Spinal cord (tissue), 10 donors: ENCODE data around the gene AHDC1. TPM values are rescaled to one million over a fixed set of nuclear protein-coding genes. Genes with fewer than 3 reads are reported as not detected.
A peak's percentile ranks its signal among the peaks of the same experiment; 100 is the strongest.

Experiments
- DNase-seq, 6 donors: peaks; one replicate each; pipeline versions ENCODE4 v3.0.0 to v3.0.0-alpha.2; 2013 to 2015; ENCODE audit warnings: low spot score in 6 of 6, low read depth in 4 of 6
- H3K27ac ChIP-seq: one replicate; pipeline ENCODE4 v1.5.1; 2013; ENCODE audit warnings: low read depth, low read length, control low read depth
- H3K27me3 ChIP-seq: one replicate; pipeline ENCODE4 v1.6.1; 2013; ENCODE audit warnings: low read length; ENCODE audit not compliant: control insufficient read depth, insufficient read depth
- H3K36me3 ChIP-seq: one replicate; pipeline ENCODE4 v1.6.1; 2013; ENCODE audit warnings: low read length; ENCODE audit not compliant: control insufficient read depth, insufficient read depth
- H3K4me1 ChIP-seq: one replicate; pipeline ENCODE4 v1.6.1; 2013; ENCODE audit warnings: low read length; ENCODE audit not compliant: control insufficient read depth, insufficient read depth
- H3K4me3 ChIP-seq: one replicate; pipeline ENCODE4 v1.5.1; 2013; ENCODE audit warnings: low read depth, low read length, control low read depth
- H3K9me3 ChIP-seq: one replicate; pipeline ENCODE4 v1.6.1; 2013; ENCODE audit warnings: low read length; ENCODE audit not compliant: control insufficient read depth, insufficient read depth
- WGBS: methylation state at CpG from one replicate; pipeline ENCODE4 v1.1.5; 2013; ENCODE audit warnings: missing lambda C conversion rate; ENCODE audit not compliant: insufficient coverage; 5-methylcytosine and 5-hydroxymethylcytosine counted together
- polyA plus RNA-seq, 2 donors: library from polyadenylated mRNA; unstranded; fragments of 120-200 nt; gene quantifications; one replicate each; pipeline ENCODE4 v1.2.1, GENCODE V29; 2013; ENCODE audit not compliant: insufficient read length in 2 of 2
- total RNA-seq, 2 donors: library from RNA; depleted of rRNA in 1 of 2; stranded (reverse); fragments of 120-200 nt in 1 of 2; fragments of >200 nt in 1 of 2; gene quantifications; one replicate each; pipeline versions ENCODE4 v1.2.3 to v1.2.4, GENCODE V29; 2013 to 2014
- donor health status: healthy.

The AHDC1 gene
- total and polyA plus RNA-seq, 4 donors, result 13.2 to 68.9 (median 43.3) TPM

DNA sequence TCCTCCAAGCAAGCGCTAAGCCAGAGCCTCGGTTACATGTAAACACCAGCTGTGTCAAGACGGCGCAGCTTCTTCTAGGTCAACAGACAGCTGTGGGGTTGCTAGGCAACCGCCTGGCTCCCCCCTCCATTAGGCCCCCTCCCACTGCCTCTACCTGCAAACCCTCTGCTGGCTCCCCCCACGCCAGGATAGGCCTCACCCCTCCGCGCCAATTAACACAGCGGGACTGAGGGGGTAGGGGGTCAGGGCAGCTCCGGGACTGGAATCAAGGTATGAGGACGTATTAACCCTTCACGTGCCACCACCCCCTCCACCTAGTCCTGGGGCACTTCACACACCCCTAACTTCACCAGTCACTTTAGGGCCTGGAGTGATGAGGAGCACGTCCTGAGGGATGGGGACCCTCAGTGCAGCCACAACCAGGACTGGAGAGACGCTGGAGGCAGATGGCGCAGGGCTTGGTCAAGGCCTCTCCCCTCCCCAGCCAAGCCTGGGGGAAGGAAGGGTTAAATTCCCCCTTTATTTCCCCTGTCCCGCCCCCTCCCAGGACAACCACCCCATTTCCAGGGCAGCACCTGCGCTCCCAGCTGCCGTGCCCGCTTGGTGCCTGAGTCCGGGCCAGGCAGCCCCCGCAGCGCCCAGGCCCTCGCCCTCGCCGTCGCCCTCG, 76.6 kb downstream of the AHDC1 start:
- 5% methylated on average over 17 of the region's 27 CpGs for WGBS
- Histone ChIP-seq H3K36me3 (peaks cover 13% of the 10 kb centered on the region), H3K27me3 (no peaks in the 10 kb centered on the region), H3K4me3 (peak overlapping the region; percentile 4), H3K9me3 (no peaks in the 10 kb centered on the region), H3K4me1 (peaks cover 69% of the 10 kb centered on the region), H3K27ac (peak overlapping the region; percentile 92)
- DNase-seq, result peak in 3 of 6 donors; percentile 57 to 91 (median 87)

DNA sequence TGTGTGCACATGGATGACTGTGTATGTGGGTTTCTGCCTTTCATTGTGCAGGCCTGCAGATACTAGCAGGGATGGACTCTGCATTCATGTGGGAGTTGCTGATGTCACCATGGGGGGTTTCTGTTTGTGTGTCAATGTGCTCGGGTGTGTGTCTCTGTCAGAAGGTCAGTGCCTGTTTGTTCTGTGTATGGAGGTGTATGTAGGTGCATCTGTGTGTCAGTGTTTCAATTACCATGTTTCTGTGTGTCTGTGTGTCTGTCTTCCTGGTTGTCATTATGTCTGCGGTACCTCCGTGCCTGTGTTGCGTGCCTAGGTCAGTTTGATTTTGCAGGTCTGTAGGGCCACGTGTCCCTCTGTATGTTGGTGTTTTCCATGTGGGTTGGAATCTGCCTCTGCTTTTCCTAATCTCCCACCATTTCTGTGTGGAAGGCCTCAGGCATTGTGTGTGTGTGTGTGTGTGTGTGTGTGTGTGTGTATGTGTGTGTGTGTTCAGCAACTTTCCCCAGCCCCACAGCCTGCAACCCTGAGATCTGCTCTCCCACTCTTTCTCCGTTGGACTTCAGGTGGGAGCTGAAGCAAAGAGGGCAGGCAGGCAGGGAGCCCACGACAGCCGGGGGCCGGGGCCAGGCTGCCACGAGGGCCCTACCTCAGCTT, 77.2 kb downstream of the AHDC1 start:
- Histone ChIP-seq H3K9me3 (no peaks in the 10 kb centered on the region), H3K4me3 (peak overlapping the region; percentile 4), H3K27ac (peak overlapping the region; percentile 92), H3K4me1 (peaks cover 76% of the 10 kb centered on the region), H3K36me3 (peaks cover 7% of the 10 kb centered on the region), H3K27me3 (no peaks in the 10 kb centered on the region)
- DNase-seq, result no peak
- 29% methylated on average over 9 of the region's 10 CpGs for WGBS

DNA sequence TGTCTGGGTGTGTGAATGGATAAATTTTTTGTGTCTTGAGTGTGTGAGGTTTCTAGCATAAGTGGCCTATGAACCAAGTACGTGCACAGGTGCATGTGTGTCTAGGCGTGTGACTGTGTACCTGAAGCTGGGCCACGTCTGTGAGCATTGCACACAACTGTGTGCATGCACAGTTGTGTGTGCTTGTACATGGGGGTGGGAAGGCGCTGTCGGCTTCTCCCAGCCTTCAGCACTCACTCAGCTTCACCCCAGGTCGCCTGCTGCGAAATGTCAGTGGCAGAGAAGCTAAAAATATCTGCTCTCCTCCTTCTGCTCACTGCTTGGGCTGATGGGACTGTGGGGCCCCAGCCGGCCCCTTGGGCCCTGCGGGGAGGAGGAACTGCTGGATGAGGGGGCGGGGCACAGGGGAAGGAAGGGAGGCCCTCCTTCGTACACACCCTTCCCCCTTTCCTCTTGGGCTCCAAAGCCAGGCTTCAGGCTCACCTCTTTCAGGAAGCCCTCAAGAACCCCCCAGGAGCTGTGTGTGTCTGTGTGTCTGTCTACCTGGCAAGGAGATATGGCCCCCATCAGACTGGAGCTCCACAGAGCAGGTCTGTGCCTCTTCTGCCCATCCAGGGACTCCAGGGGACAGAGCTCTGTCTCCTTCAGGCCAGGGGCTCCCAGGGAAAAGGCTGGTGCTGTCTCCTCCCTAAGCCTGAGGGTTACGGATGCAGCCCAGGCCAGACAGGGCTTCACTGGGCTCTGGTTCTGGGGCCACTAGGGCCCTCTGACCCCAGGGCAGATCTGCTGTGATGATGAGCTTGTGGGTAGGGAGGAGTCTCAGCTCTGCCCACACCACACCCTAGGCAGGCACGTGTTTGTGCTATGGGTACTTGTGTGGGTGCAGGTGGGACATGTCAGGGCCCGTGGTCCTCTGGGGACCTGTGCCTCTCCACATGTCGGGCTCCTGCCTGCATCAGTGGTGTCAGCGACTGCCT, 78.4 kb downstream of the AHDC1 start:
- Histone ChIP-seq H3K27ac (peak overlapping the region; percentile 92), H3K4me1 (peaks cover 87% of the 10 kb centered on the region), H3K27me3 (no peaks in the 10 kb centered on the region), H3K4me3 (peak overlapping the region; percentile 9), H3K9me3 (no peaks in the 10 kb centered on the region), H3K36me3 (peaks cover 7% of the 10 kb centered on the region)
- 59% methylated on average over 7 of the region's 16 CpGs for WGBS
- peak in 1 of 6 donors; percentile 67 for DNase-seq

DNA sequence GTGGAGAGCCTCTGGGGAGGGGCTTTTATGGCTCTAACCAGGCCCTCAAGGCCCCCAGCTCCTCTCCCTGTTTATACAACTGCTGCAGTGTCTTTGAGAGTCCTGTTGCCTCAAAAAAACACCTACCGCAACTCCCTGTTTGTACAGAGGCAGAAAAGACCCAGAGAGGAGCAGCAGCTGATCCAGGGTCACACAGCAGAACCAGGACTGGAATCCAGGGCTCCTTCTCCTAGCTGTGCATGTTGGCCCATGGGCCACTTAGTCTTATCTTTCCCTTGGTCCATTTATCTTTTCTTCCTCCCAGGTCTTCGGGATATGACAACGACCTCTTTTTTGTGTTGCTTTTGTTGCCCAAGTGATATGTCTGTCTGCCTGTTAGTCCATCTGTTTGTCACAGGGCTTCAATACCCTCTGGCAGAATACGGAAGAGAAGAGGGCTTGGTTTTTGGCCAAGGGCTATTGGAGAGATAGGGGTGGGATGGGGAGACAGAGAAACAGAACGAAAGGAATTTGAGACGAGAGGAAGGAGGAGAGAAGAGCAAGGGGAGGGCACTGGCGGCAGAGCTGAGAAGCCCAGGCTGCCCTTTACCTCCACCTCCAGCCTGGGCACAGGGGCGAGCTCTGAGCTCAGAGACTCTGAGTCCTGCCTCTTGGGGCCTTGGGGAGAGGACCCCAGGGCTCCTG, 80.5 kb downstream of the AHDC1 start:
- peaks cover 91% of the 10 kb centered on the region for H3K4me1 ChIP-seq
- 58% methylated on average over 3 of the region's 8 CpGs for WGBS
- H3K9me3 ChIP-seq, result no peaks in the 10 kb centered on the region
- no peak overlapping the region for H3K4me3 ChIP-seq
- H3K27me3 ChIP-seq, result no peaks in the 10 kb centered on the region
- peak in 1 of 6 donors; percentile 36 for DNase-seq
- peak overlapping the region; percentile 88 for H3K27ac ChIP-seq
- peaks cover 3% of the 10 kb centered on the region for H3K36me3 ChIP-seq

DNA sequence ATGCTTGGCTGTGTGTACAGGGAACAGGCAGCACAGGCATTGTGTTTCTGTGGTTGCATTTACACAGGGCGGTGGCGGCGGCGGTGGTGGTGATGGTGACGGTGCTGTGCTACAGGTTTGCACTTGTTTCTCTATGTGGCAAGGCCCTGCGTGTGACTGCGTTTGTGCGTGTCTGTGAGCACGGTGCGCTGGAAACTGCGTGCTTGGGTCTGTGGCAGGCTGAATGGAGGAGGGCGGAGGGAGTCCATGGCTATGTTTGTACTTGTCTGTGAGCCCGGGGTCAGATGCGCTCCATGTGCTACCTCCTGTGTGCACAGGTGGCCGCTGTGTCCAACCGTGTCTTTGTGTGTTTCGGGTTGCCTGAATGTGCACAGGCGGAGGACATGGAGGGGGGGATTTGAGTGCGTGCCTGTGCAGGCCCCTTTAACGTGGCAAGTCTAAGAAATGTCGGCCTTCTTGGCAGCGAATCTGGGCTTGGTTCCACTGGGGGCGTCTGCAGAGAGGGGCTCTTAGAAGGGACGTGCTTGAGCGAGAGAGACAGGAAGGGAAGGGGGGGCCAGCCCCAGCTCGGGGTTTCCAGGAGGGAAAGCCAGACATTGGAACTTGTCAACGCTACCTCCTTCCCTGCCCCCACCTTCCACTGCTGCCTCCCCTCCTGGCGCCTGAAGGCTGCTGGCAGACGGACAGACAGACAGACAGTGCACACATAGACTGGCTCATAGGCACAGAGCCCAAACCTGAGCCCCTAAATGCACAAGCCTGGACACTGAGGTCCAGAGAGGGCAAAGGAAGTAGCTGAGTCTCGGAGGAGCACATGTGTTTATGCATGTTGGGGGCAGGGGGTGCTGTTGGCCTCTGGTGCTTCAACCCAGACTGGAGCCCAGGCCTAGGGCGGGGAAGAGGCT, 81.3 kb downstream of the AHDC1 start:
- 23% methylated on average over 26 of the region's 31 CpGs for WGBS
- DNase-seq, result peak in 3 of 6 donors; percentile 61 to 97 (median 89)
- Histone ChIP-seq H3K27me3 (no peaks in the 10 kb centered on the region), H3K36me3 (peaks cover 3% of the 10 kb centered on the region), H3K4me3 (no peak overlapping the region), H3K4me1 (peaks cover 92% of the 10 kb centered on the region), H3K9me3 (no peaks in the 10 kb centered on the region), H3K27ac (peak overlapping the region; percentile 88)

DNA sequence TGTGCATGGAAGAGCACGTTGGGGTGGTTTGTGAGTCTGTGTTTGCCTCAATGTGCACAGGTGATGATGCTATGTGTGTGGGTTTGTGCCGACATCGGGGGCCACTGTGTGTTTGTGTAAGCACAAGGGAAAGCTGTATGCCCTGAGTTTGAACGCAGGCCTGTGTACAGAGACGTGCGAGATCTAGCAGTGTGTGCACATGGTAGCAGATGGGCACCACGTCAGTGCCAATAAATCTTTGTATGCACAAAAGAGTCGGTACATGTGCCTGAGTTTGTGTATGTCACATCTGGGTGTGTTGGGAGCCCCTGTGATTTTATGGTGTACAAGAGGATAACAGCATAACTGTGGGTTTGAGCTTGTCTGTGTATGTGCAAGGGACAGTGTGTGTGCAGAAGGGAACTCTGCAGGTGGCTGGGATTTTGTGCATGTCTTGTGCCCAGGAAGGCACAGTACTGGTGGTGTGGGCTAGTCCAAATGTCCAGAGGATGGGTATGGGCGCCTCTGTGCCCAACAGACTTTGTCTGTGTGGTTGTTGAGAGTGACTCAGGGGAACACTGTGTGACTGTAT, 82.0 kb downstream of the AHDC1 start:
- peaks cover 86% of the 10 kb centered on the region for H3K4me1 ChIP-seq
- DNase-seq, result peak in 2 of 6 donors; percentile 65 to 78
- H3K9me3 ChIP-seq, result no peaks in the 10 kb centered on the region
- peak overlapping the region; percentile 88 for H3K27ac ChIP-seq
- H3K36me3 ChIP-seq, result peaks cover 3% of the 10 kb centered on the region
- no peaks in the 10 kb centered on the region for H3K27me3 ChIP-seq
- H3K4me3 ChIP-seq, result no peak overlapping the region
- WGBS, result 32% methylated on average over 9 of the region's 9 CpGs

DNA sequence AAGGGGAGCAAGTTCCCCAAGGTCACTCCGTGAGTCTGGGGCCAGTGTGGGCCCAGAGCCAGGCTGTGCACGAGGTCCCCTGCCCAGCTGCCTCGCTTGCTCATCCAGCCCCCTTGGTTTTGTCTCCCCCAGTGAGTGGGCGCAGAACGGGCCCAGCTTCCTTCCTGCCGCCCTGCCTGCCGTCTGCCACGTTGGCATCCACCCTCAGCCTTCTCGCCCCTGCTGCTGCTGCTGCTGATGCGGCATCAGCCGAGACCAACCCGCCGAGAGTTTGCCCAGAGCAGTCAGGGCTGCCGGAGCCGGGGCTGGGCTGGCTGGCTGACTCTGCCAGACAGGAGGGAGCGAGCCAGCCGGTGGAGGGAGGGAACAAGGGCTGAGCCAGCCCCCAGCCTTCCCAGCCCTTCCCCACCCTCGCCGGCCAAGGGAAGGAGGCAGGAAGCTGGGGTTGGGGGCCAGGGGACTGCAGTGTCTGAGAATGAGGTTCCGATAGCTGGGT, 82.6 kb downstream of the AHDC1 start:
- peaks cover 82% of the 10 kb centered on the region for H3K4me1 ChIP-seq
- no peak overlapping the region for H3K4me3 ChIP-seq
- H3K27me3 ChIP-seq, result no peaks in the 10 kb centered on the region
- H3K9me3 ChIP-seq, result no peaks in the 10 kb centered on the region
- H3K27ac ChIP-seq, result peak overlapping the region; percentile 88
- peaks cover 3% of the 10 kb centered on the region for H3K36me3 ChIP-seq
- 16% methylated on average over 18 of the region's 20 CpGs for WGBS
- DNase-seq, result peak in 2 of 6 donors; percentile 51 to 84

DNA sequence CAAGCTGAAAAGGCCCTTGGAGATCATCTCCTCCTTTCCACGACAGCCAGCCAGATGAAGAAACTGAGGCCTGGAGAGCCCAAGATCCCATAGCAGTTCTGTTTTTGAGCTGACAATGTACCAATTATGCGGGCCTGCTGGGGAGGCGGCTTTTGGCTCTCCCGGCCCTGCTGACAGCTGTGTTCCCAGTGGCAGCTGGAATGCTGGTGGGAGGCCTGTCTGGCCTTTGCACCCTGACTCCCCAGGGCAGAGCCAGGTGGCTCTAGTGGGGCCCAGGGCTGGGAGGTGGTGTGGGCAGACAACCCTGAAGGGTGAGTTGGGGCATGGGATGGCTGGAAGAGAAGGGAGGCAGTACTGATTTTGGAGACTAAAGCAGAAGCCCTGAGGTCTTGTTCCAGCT, 83.3 kb downstream of the AHDC1 start:
- Histone ChIP-seq H3K36me3 (no peaks in the 10 kb centered on the region), H3K4me1 (peaks cover 82% of the 10 kb centered on the region), H3K27me3 (no peaks in the 10 kb centered on the region), H3K4me3 (no peak overlapping the region), H3K9me3 (no peaks in the 10 kb centered on the region), H3K27ac (peak overlapping the region; percentile 88)
- 60% methylated on average over 3 of the region's 4 CpGs for WGBS
- DNase-seq, result no peak
